HCT116 (cell line): ENCODE measurements around the gene ANXA6. TPM values are rescaled to one million over a fixed set of nuclear protein-coding genes. Genes with fewer than 3 reads are reported as not detected.

Experiments used
- ATAC-seq: fragments of 200-7000 bp; cut with Tn5 transposase; 2 replicates; pipeline ENCODE4 v1.9.1; 2020; ENCODE audit warnings: mild to moderate bottlenecking, moderate library complexity
- BruUV-seq: library from RNA; stranded (reverse); fragments of 400-500 nt; replicated peaks from 2 replicates; lab custom pipeline; 2021; lab: Mats Ljungman, UMichigan
- CTCF ChIA-PET: fragments of 300-600 bp; sonication (Branson Sonifier 250); formaldehyde crosslinking; loops from one replicate; lab custom pipeline; 2021; ENCODE audit warnings: antibody characterized with exemption; lab: Charles Lee
- POLR2A ChIA-PET: fragments of 300-600, 350-600 bp; sonication (Branson Sonifier 250); formaldehyde crosslinking; loops from one replicate; lab custom pipeline; 2021; ENCODE audit warnings: antibody characterized with exemption; lab: Charles Lee
- RAD21 ChIA-PET, 2 experiments: fragments of 300-600 bp; sonication (Branson Sonifier 250); formaldehyde crosslinking; loops; one replicate each; lab custom pipeline; 2023; ENCODE audit warnings: low total read pairs in 2 of 2; ENCODE audit not compliant: uncharacterized antibody in 2 of 2, unreplicated experiment in 2 of 2, low non-redundant PET in 1 of 2; lab: Charles Lee
- DNase-seq: peaks from one replicate; pipeline ENCODE4 v3.0.0-alpha.2; 2010; ENCODE audit warnings: low read depth, low spot score
- H2AFZ ChIP-seq: fragments of 200-600 bp; shearing (Covaris generic), sonication (generic); 2 replicates; pipeline ENCODE4 v1.6.1; 2017; ENCODE audit warnings: low read depth, mixed run types, mixed read lengths, antibody characterized with exemption, low read length; ENCODE audit not compliant: poor library complexity, severe bottlenecking
- H3K27ac ChIP-seq: 2 replicates; pipeline ENCODE4 v1.5.1; 2012; ENCODE audit warnings: low read depth, low read length
- H3K27me3 ChIP-seq: fragments of 200-600 bp; sonication (generic); 2 replicates; pipeline ENCODE4 v1.6.1; 2016; ENCODE audit warnings: mixed run types, low read length, mixed read lengths; ENCODE audit not compliant: insufficient read depth
- H3K36me3 ChIP-seq, 2 experiments: fragments of 200-500 bp in 1 of 2; fragments of 200-600 bp in 1 of 2; sonication (Bioruptor generic) in 1 of 2; sonication (generic) in 1 of 2; 2 replicates each; pipeline versions ENCODE4 v1.5.1 to v1.6.1; 2014 to 2016; ENCODE audit warnings: low read length in 2 of 2, inconsistent platforms in 1 of 2, mixed read lengths in 1 of 2, mixed run types in 1 of 2; ENCODE audit not compliant: insufficient read depth in 2 of 2, control insufficient read depth in 1 of 2
- H3K4me1 ChIP-seq, 2 experiments: fragments of 200-600 bp in 1 of 2; sonication (generic) in 1 of 2; 2 replicates each; pipeline versions ENCODE4 v1.5.1 to v1.6.1; 2012 to 2017; ENCODE audit warnings: low read length in 2 of 2, inconsistent platforms in 1 of 2, mild to moderate bottlenecking in 1 of 2, mixed read lengths in 1 of 2, mixed run types in 1 of 2, moderate library complexity in 1 of 2; ENCODE audit not compliant: insufficient read depth in 2 of 2, control insufficient read depth in 1 of 2
- H3K4me2 ChIP-seq: fragments of 200-600 bp; sonication (generic); 2 replicates; pipeline ENCODE4 v1.6.1; 2017; ENCODE audit warnings: mixed run types, low read length, mixed read lengths
- H3K4me3 ChIP-seq, 2 experiments: fragments of 200-600 bp in 1 of 2; sonication (generic) in 1 of 2; replicated peaks in 1 of 2; 2 replicates each; pipeline ENCODE4 v1.5.1; 2011 to 2016; ENCODE audit warnings: low read length in 2 of 2, control low read depth in 1 of 2, low read depth in 1 of 2, mild to moderate bottlenecking in 1 of 2, mixed read lengths in 1 of 2, mixed run types in 1 of 2
- H3K79me2 ChIP-seq: fragments of 200-600 bp; sonication (generic); 2 replicates; pipeline ENCODE4 v1.6.1; 2017; ENCODE audit warnings: mild to moderate bottlenecking, mixed run types, low read length, moderate library complexity, mixed read lengths; ENCODE audit not compliant: insufficient read depth
- H3K9ac ChIP-seq: fragments of 200-600 bp; sonication (generic); 2 replicates; pipeline ENCODE4 v1.6.1; 2016; ENCODE audit warnings: low read length, mixed read lengths
- H3K9me2 ChIP-seq: fragments of 200-600 bp; sonication (generic), shearing (Covaris generic); 2 replicates; pipeline ENCODE4 v1.6.1; 2017; ENCODE audit warnings: mixed run types, mild to moderate bottlenecking, moderate library complexity; ENCODE audit not compliant: insufficient read depth
- H3K9me3 ChIP-seq, 2 experiments: fragments of 200-500 bp in 1 of 2; fragments of 200-600 bp in 1 of 2; sonication (Bioruptor generic) in 1 of 2; sonication (generic) in 1 of 2; 2 replicates each; pipeline ENCODE4 v1.6.1; 2014 to 2017; ENCODE audit warnings: low read length in 2 of 2, mixed read lengths in 2 of 2, inconsistent platforms in 1 of 2, low read depth in 1 of 2, mild to moderate bottlenecking in 1 of 2, mixed run types in 1 of 2, moderate library complexity in 1 of 2; ENCODE audit not compliant: control insufficient read depth in 1 of 2, insufficient read depth in 1 of 2
- H4K20me1 ChIP-seq: fragments of 200-600 bp; sonication (generic), shearing (Covaris generic); 2 replicates; pipeline ENCODE4 v1.6.1; 2017; ENCODE audit warnings: mixed run types, mild to moderate bottlenecking, moderate library complexity; ENCODE audit not compliant: insufficient read depth
- CEBPB ChIP-seq: IDR thresholded peaks from 2 replicates; pipeline ENCODE4 v1.6.1; 2012; ENCODE audit warnings: low read depth
- EGR1 ChIP-seq: IDR thresholded peaks from 2 replicates; pipeline ENCODE4 v1.6.1; 2012; ENCODE audit warnings: low read depth
- ELF1 ChIP-seq: IDR thresholded peaks from 2 replicates; pipeline ENCODE4 v1.6.1; 2012; ENCODE audit warnings: low read depth, borderline replicate concordance
- EZH2phosphoT487 ChIP-seq: fragments of 200-600 bp; IDR thresholded peaks from 2 replicates; pipeline ENCODE4 v1.6.1; 2018; ENCODE audit warnings: antibody characterized with exemption, borderline replicate concordance
- JUND ChIP-seq: IDR thresholded peaks from 2 replicates; pipeline ENCODE4 v1.6.1; 2012
- RAD21 ChIP-seq: IDR thresholded peaks from 2 replicates; pipeline ENCODE4 v1.6.1; 2012; ENCODE audit warnings: low read depth, mild to moderate bottlenecking
- SIN3A ChIP-seq: IDR thresholded peaks from 2 replicates; pipeline ENCODE4 v1.6.1; 2012; ENCODE audit warnings: low read depth
- SP1 ChIP-seq: IDR thresholded peaks from 2 replicates; pipeline ENCODE4 v1.6.1; 2012; ENCODE audit warnings: low read depth
- SRF ChIP-seq: IDR thresholded peaks from 2 replicates; pipeline ENCODE4 v1.6.1; 2012; ENCODE audit warnings: low read depth
- TCF7L2 ChIP-seq: IDR thresholded peaks from 2 replicates; pipeline ENCODE4 v1.7.0; 2011; ENCODE audit warnings: borderline replicate concordance, inconsistent platforms; ENCODE audit not compliant: insufficient read depth, insufficient read length; ENCODE audit errors: extremely low read depth
- YY1 ChIP-seq: IDR thresholded peaks from 2 replicates; pipeline ENCODE4 v1.6.1; 2011; ENCODE audit warnings: low read length, low read depth, moderate library complexity, mild to moderate bottlenecking; ENCODE audit not compliant: insufficient replicate concordance; ENCODE audit errors: extremely low read depth
- ZFX ChIP-seq: fragments of 450-650 bp; IDR thresholded peaks from 2 replicates; pipeline ENCODE4 v1.6.1; 2017
- ZNF274 ChIP-seq: fragments of 200-500 bp; sonication (Bioruptor generic); IDR thresholded peaks from 2 replicates; pipeline ENCODE4 v1.6.1; 2014; ENCODE audit warnings: mild to moderate bottlenecking, low read depth, low read length, inconsistent platforms
- intact Hi-C: fragments of 100-400 bp; cut with micrococcal nuclease; formaldehyde crosslinking; loops from 2 replicates; pipeline ENCODE4 v1.10.0; 2022
- total RNA-seq: library from RNA; stranded (reverse); gene quantifications from one replicate; pipeline ENCODE4 v1.2.1, GENCODE V29; 2021; ENCODE audit not compliant: unreplicated experiment
- TF ChIP-seq, protein P1 (sequence below): IDR thresholded peaks from 2 replicates; pipeline ENCODE4 v1.6.1; 2012; ENCODE audit warnings: low read depth
- TF ChIP-seq, protein P2 (sequence below): IDR thresholded peaks from 2 replicates; pipeline ENCODE4 v1.6.1; 2012
- TF ChIP-seq, protein P3 (sequence below), 3 experiments: fragments of 200-600 bp in 1 of 3; sonication (generic) in 1 of 3; IDR thresholded peaks in 2 of 3; conservative IDR thresholded peaks in 1 of 3; 2 replicates each; pipeline ENCODE4 v1.5.1; 2012 to 2017; ENCODE audit warnings: low read depth in 2 of 3, low read length in 2 of 3, antibody characterized with exemption in 1 of 3, borderline replicate concordance in 1 of 3, control low read depth in 1 of 3, mild to moderate bottlenecking in 1 of 3, mixed read lengths in 1 of 3, mixed run types in 1 of 3, moderate library complexity in 1 of 3; ENCODE audit not compliant: insufficient read depth in 1 of 3

Gene ANXA6
- total RNA-seq, 1 experiment from 2014 or later, result 71.9 TPM

DNA sequence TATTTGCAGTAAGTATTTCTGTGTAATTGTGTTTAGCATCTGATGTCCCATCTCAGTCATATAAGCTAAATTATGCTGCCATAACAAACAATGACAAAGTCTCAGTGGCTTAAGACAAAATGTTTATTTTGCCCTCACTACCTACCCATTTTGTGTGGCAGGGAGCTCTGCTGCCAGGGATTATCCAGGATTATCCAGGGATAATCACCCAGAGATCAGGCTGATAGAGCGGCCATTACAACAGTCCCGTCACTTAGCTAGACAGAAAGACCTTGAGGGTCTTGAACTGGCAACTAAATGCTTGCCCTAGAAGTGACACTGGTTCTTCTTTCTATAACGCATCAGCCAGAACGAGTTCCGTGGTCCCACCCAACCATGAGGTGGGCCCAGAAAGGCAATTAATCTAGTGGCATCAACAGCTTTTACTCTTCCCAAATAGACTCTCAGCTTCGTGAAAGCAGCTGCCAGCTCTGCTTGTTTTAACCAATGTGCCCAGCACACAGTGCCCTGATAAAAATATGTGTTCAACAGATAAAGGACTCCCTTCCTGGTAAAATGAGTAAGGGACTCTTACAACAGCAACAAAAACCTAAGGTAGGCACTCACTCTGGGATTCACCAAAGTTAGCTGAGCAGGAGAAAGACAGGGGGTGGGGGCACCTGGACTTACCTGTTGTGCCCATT, 43.5 kb upstream of the ANXA6 start:
- ChIA-PET CTCF (interaction anchor here (1.4 kb wide), 1 partner anchor 40 kb away, joined by 3 read pairs; no protein-coding TSS in a partner anchor), RAD21 (no interaction called here), POLR2A (no interaction called here)
- Histone ChIP-seq H3K4me1 (peaks cover 10 to 11% of the 10 kb centered on the region in 2 experiments), H3K4me2 (no peak overlapping the region), H3K9ac (no peak overlapping the region), H3K36me3 (no peaks in the 10 kb centered on the region), H3K9me3 (no peaks in the 10 kb centered on the region), H3K9me2 (no peaks in the 10 kb centered on the region), H3K27me3 (no peaks in the 10 kb centered on the region), H2AFZ (no peak overlapping the region), H3K4me3 (no peak overlapping the region), H4K20me1 (no peaks in the 10 kb centered on the region), H3K79me2 (no peaks in the 10 kb centered on the region), H3K27ac (no peak overlapping the region)
- no peak for DNase-seq
- BruUV-seq, result no TSS peak
- ATAC-seq, result no peak
- intact Hi-C loops, result no loop called here
- no peak for TF ChIP-seq SP1
- TF ChIP-seq TCF7L2, result no peak
- no peak for TF ChIP-seq YY1
- TF ChIP-seq, protein P1, sequence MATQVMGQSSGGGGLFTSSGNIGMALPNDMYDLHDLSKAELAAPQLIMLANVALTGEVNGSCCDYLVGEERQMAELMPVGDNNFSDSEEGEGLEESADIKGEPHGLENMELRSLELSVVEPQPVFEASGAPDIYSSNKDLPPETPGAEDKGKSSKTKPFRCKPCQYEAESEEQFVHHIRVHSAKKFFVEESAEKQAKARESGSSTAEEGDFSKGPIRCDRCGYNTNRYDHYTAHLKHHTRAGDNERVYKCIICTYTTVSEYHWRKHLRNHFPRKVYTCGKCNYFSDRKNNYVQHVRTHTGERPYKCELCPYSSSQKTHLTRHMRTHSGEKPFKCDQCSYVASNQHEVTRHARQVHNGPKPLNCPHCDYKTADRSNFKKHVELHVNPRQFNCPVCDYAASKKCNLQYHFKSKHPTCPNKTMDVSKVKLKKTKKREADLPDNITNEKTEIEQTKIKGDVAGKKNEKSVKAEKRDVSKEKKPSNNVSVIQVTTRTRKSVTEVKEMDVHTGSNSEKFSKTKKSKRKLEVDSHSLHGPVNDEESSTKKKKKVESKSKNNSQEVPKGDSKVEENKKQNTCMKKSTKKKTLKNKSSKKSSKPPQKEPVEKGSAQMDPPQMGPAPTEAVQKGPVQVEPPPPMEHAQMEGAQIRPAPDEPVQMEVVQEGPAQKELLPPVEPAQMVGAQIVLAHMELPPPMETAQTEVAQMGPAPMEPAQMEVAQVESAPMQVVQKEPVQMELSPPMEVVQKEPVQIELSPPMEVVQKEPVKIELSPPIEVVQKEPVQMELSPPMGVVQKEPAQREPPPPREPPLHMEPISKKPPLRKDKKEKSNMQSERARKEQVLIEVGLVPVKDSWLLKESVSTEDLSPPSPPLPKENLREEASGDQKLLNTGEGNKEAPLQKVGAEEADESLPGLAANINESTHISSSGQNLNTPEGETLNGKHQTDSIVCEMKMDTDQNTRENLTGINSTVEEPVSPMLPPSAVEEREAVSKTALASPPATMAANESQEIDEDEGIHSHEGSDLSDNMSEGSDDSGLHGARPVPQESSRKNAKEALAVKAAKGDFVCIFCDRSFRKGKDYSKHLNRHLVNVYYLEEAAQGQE, result no peak
- TF ChIP-seq EGR1, result no peak
- TF ChIP-seq, protein P2, sequence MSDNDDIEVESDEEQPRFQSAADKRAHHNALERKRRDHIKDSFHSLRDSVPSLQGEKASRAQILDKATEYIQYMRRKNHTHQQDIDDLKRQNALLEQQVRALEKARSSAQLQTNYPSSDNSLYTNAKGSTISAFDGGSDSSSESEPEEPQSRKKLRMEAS, result no peak
- TF ChIP-seq JUND, result no peak
- no peak for TF ChIP-seq SRF
- TF ChIP-seq ZNF274, result no peak
- no peak for TF ChIP-seq ZFX
- no peak for TF ChIP-seq RAD21
- TF ChIP-seq, protein P3, sequence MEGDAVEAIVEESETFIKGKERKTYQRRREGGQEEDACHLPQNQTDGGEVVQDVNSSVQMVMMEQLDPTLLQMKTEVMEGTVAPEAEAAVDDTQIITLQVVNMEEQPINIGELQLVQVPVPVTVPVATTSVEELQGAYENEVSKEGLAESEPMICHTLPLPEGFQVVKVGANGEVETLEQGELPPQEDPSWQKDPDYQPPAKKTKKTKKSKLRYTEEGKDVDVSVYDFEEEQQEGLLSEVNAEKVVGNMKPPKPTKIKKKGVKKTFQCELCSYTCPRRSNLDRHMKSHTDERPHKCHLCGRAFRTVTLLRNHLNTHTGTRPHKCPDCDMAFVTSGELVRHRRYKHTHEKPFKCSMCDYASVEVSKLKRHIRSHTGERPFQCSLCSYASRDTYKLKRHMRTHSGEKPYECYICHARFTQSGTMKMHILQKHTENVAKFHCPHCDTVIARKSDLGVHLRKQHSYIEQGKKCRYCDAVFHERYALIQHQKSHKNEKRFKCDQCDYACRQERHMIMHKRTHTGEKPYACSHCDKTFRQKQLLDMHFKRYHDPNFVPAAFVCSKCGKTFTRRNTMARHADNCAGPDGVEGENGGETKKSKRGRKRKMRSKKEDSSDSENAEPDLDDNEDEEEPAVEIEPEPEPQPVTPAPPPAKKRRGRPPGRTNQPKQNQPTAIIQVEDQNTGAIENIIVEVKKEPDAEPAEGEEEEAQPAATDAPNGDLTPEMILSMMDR (IDR thresholded peaks at IDR 0.05 in 2 of 3, conservative IDR thresholded peaks at IDR 0.05 in 1 of 3; ENCODE audit: borderline replicate concordance in 1 of 3, insufficient read depth in 1 of 3, low read depth in 2 of 3, low read length in 2 of 3), result no peak
- no peak for TF ChIP-seq SIN3A
- no peak for TF ChIP-seq EZH2phosphoT487
- no peak for TF ChIP-seq ELF1
- no peak for TF ChIP-seq CEBPB
